H7 (cell line): ENCODE measurements around the gene EFHD1. TPM values are rescaled to one million over a fixed set of nuclear protein-coding genes. Genes with fewer than 3 reads are reported as not detected.
"Not testable (repeated sequence)": the region's sequence is repeated elsewhere in the genome, so short reads cannot be mapped to it uniquely, and the experiment has no call there.

ENCODE experiments used
- DNase-seq: peaks from one replicate; pipeline ENCODE4 v3.0.0; 2012
- H3K27me3 ChIP-seq: 2 replicates; pipeline ENCODE4 v1.6.0; 2011; ENCODE audit warnings: mild to moderate bottlenecking, low read length; ENCODE audit not compliant: control insufficient read depth, insufficient read depth
- H3K36me3 ChIP-seq: replicated peaks from 2 replicates; pipeline ENCODE4 v1.5.1; 2011; ENCODE audit warnings: low read length; ENCODE audit not compliant: control insufficient read depth, insufficient read depth
- H3K4me3 ChIP-seq: 2 replicates; pipeline ENCODE4 v1.5.1; 2011; ENCODE audit warnings: low read depth, mild to moderate bottlenecking, control low read depth, low read length, moderate library complexity; ENCODE audit not compliant: insufficient read depth
- total RNA-seq: library from RNA; depleted of rRNA; stranded (reverse); fragments of >200 nt; shearing (Covaris generic); gene quantifications from 2 replicates; pipeline ENCODE4 v1.2.3, GENCODE V29; 2014; rRNA removed

Gene EFHD1
- total RNA-seq, 1 experiment from 2014 or later = 3.8 TPM

- Histone ChIP-seq H3K4me3 (no peak overlapping the region), H3K27me3 (no peaks in the 10 kb centered on the region), H3K36me3 (no peaks in the 10 kb centered on the region)
- no peak for DNase-seq
These were observed 81.6 kb downstream of the EFHD1 start for GRCh38 chr2:232714969-232715368.

DNA sequence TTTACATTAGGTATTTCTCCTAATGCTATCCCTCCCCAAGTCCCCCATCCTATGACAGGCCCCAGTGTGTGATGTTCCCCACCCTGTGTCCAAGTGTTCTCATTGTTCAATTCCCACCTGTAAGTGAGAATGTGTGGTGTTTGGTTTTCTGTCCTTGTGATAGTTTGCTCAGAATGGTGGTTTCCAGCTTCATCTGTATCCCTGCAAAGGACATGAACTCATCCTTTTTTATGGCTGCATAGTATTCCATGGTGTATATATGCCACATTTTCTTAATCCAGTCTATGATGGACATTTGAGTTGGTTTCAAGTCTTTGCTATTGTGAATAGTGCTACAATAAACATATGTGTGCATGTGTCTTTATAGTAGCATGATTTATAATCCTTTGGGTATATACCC lies 86.7 kb downstream of the EFHD1 start:
- H3K36me3 ChIP-seq, H3K4me3 ChIP-seq, H3K27me3 ChIP-seq, DNase-seq: not testable (repeated sequence)

GRCh38 chr2:232721261-232721660 lies 87.9 kb downstream of the EFHD1 start:
- no peaks in the 10 kb centered on the region; the same call in 1 of the 2 replicates for H3K36me3 ChIP-seq

DNA sequence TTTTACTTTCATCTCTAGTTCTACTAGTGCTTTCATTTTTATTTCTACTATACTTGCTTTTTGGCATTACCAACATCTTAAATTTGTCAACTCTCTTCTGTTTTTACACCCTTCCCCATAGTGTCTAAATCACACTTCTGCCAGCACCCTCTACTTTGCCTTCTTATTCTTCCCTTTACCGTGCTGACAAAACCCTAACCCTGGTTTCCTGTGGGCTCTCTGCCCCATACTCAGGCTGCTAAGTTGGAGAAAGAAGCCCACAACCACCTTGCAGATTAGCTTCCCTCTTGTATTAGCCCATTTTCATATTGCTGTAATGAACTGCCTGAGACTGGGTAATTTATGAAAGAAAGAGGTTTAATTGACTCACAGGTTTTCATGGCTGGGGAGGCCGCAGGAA lies 88.5 kb downstream of the EFHD1 start:
- no peak for DNase-seq
- no peaks in the 10 kb centered on the region; the same call in 1 of the 2 replicates for H3K36me3 ChIP-seq
- no peaks in the 10 kb centered on the region for H3K27me3 ChIP-seq
- H3K4me3 ChIP-seq = no peak overlapping the region

More at GRCh38 chr2:232721261-232721660, 87.9 kb downstream of the EFHD1 start:
- Histone ChIP-seq H3K27me3 (no peaks in the 10 kb centered on the region), H3K4me3 (no peak overlapping the region)
- DNase-seq = no peak

DNA sequence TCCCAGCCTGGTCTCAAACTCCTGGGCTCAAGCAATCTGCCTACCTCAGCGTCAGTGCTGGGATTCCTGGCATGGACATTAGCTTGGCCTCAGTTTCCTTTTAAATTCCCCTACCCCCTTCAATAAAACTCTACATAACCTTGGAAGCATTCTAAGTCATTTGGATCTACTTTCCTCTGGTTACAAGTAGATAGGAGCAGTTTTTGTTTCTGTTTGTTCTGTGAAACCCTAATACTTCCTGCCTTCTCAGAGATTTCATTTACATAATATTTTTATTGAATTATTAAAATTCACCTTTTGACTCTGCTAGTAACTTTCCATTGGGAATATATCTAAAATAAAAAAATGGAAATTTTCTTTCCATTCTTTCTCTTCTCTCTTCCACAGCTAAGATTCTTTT lies 89.6 kb downstream of the EFHD1 start:
- no peak for DNase-seq
- Histone ChIP-seq H3K4me3 (no peak overlapping the region), H3K36me3 (no peaks in the 10 kb centered on the region; the same call in 1 of the 2 replicates), H3K27me3 (no peaks in the 10 kb centered on the region)

DNA sequence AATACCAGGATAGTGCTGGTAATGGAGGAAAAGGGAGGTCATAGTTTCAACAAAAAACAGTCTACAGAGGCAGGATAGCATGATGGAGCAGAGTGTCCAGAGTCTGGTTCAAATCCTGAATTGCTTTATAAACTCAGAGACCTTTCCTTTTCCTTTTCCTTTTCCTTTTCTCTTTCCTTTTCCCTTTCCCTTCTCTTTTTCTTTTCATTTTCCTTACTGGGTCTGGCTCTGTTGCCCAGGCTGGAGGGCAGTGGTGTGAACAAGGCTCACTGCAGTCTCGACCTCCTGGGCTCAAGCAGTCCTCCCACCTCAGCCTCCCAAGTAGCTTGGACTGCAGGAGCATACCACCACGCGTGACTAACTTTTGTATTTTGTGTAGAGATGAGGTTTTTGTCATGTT lies 95.4 kb downstream of the EFHD1 start:
- H3K36me3 ChIP-seq = no peaks in the 10 kb centered on the region; the same call in 1 of the 2 replicates
- no peak overlapping the region for H3K4me3 ChIP-seq
- no peaks in the 10 kb centered on the region for H3K27me3 ChIP-seq
- no peak for DNase-seq

DNA sequence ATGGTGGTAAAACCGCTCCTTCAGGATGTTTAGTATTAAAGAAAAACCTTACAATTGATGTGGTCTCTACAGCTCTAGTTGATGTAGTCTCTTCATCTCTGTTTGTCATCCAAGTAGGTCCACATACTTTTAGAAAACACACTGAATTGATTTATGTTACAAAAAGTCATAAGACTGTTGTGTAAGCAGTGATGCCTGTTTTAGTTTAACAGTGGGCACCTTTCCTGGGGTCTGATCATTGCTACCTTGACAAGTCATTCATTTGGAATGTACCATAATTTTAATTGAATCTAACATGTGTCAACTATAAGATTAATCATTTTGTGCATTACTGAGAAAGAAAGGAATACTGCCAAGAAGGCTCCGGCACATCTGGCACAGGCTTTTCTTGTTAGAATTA lies 98.1 kb downstream of the EFHD1 start:
- H3K36me3 ChIP-seq = peaks cover 2% of the 10 kb centered on the region; the same call in 1 of the 2 replicates
- DNase-seq = no peak
- H3K4me3 ChIP-seq = no peak overlapping the region
- H3K27me3 ChIP-seq = no peaks in the 10 kb centered on the region

Other genes with a start within 250 kb of the EFHD1 start
- 0.21 and 0.89 TPM in 2 replicates for gene ALPG, start 226.8 kb upstream of the EFHD1 start, total RNA-seq
- 0.10 TPM in 1 of 2 replicates, not detected in the other for gene ALPI, start 177.5 kb upstream of the EFHD1 start, total RNA-seq
- 12.5 and 17.2 TPM in 2 replicates for gene ECEL1, start 145.8 kb upstream of the EFHD1 start, total RNA-seq
- gene PRSS56, start 113.2 kb upstream of the EFHD1 start, total RNA-seq = not detected in 2 replicates
- not detected in 2 replicates for gene CHRND, start 107.4 kb upstream of the EFHD1 start, total RNA-seq
- not detected in 2 replicates for gene CHRNG, start 93.9 kb upstream of the EFHD1 start, total RNA-seq
- 5.0 and 8.0 TPM in 2 replicates for gene TIGD1, start 83.0 kb upstream of the EFHD1 start, total RNA-seq
- gene EIF4E2, start 82.9 kb upstream of the EFHD1 start, total RNA-seq = 64.6 and 65.3 TPM in 2 replicates
- gene GIGYF2, start 63.7 kb downstream of the EFHD1 start, total RNA-seq = 34.5 and 56.1 TPM in 2 replicates
- gene KCNJ13, start 143.0 kb downstream of the EFHD1 start, total RNA-seq = not detected in 2 replicates
- 1.6 and 5.2 TPM in 2 replicates for gene SNORC, start 236.7 kb downstream of the EFHD1 start, total RNA-seq